IMR-90 (cell line): ENCODE measurements around the gene SHLD3. TPM values are rescaled to one million over a fixed set of nuclear protein-coding genes. Genes with fewer than 3 reads are reported as not detected.

Experiments used
- ATAC-seq: fragments of 200-7000 bp; cut with Tn5 transposase; 2 replicates; pipeline ENCODE4 v1.9.1; 2020; ENCODE audit warnings: low read depth, mild to moderate bottlenecking, moderate library complexity
- BruUV-seq: library from RNA; stranded (reverse); fragments of 400-500 nt; replicated peaks from 2 replicates; lab custom pipeline; 2021; lab: Mats Ljungman, UMichigan
- CTCF ChIA-PET: fragments of 300-600 bp; formaldehyde crosslinking; extraction: SDS; loops from one replicate; lab custom pipeline; 2021; ENCODE audit warnings: antibody characterized with exemption; lab: Yijun Ruan, JAX
- POLR2A ChIA-PET: fragments of 300-600 bp; sonication (Branson Sonifier 250); formaldehyde crosslinking; loops from one replicate; lab custom pipeline; 2022; ENCODE audit warnings: antibody characterized with exemption; ENCODE audit not compliant: unreplicated experiment; lab: Charles Lee
- DNase-seq: peaks from one replicate; pipeline ENCODE4 v3.0.0; 2013
- H2AFZ ChIP-seq: replicated peaks from 2 replicates; pipeline ENCODE3; 2013; ENCODE audit warnings: low read length, mild to moderate bottlenecking; ENCODE audit not compliant: poor library complexity
- H2AK5ac ChIP-seq: 2 replicates; pipeline ENCODE4 v1.6.1; 2013; ENCODE audit warnings: low read depth, low read length, inconsistent platforms
- H2AK9ac ChIP-seq: replicated peaks from 2 replicates; pipeline ENCODE3; 2013; ENCODE audit warnings: mild to moderate bottlenecking, low read depth, low read length, moderate library complexity; ENCODE audit not compliant: poor library complexity
- H2BK120ac ChIP-seq: 2 replicates; pipeline ENCODE4 v1.6.1; 2013; ENCODE audit warnings: low read depth, low read length, inconsistent platforms
- H2BK15ac ChIP-seq: 3 replicates; pipeline ENCODE4 v1.6.1; 2013; ENCODE audit warnings: low read depth, low read length, inconsistent platforms
- H2BK20ac ChIP-seq: 2 replicates; pipeline ENCODE4 v1.6.1; 2013; ENCODE audit warnings: low read depth, mild to moderate bottlenecking, inconsistent platforms, low read length, moderate library complexity
- H2BK5ac ChIP-seq: 2 replicates; pipeline ENCODE4 v1.6.1; 2013; ENCODE audit warnings: mild to moderate bottlenecking, low read depth, low read length, inconsistent platforms; ENCODE audit not compliant: poor library complexity, severe bottlenecking
- H3K14ac ChIP-seq: replicated peaks from 2 replicates; pipeline ENCODE4 v1.6.1; 2013; ENCODE audit warnings: low read depth, low read length, inconsistent platforms
- H3K18ac ChIP-seq: 2 replicates; pipeline ENCODE4 v1.6.1; 2013; ENCODE audit warnings: low read depth, low read length, control low read depth
- H3K23ac ChIP-seq: 2 replicates; pipeline ENCODE4 v1.6.1; 2013; ENCODE audit warnings: low read depth, low read length, inconsistent platforms
- H3K27ac ChIP-seq: 2 replicates; pipeline ENCODE4 v1.5.1; 2013; ENCODE audit warnings: mild to moderate bottlenecking, control low read depth, low read length; ENCODE audit not compliant: insufficient read depth
- H3K27me3 ChIP-seq: 2 replicates; pipeline ENCODE4 v1.6.1; 2013; ENCODE audit warnings: low read length; ENCODE audit not compliant: control insufficient read depth, insufficient read depth
- H3K36me3 ChIP-seq: 2 replicates; pipeline ENCODE4 v1.6.1; 2013; ENCODE audit warnings: low read length, mixed read lengths; ENCODE audit not compliant: control insufficient read depth, insufficient read depth
- H3K4ac ChIP-seq: 2 replicates; pipeline ENCODE4 v1.6.1; 2013; ENCODE audit warnings: low read depth, low read length, inconsistent platforms
- H3K4me1 ChIP-seq: 2 replicates; pipeline ENCODE4 v1.6.1; 2013; ENCODE audit warnings: low read length, mixed read lengths; ENCODE audit not compliant: control insufficient read depth, insufficient read depth
- H3K4me2 ChIP-seq: 2 replicates; pipeline ENCODE4 v1.6.1; 2013; ENCODE audit warnings: low read depth, mild to moderate bottlenecking, control low read depth, low read length, moderate library complexity
- H3K4me3 ChIP-seq: 2 replicates; pipeline ENCODE4 v1.5.1; 2013; ENCODE audit warnings: low read depth, mild to moderate bottlenecking, control low read depth, low read length, moderate library complexity; ENCODE audit not compliant: insufficient read depth
- H3K56ac ChIP-seq: 2 replicates; pipeline ENCODE4 v1.6.1; 2013; ENCODE audit warnings: low read length, inconsistent platforms; ENCODE audit not compliant: insufficient read depth; ENCODE audit errors: extremely low read depth
- H3K79me1 ChIP-seq, 2 experiments: 2 replicates each; pipeline ENCODE4 v1.6.1; 2013; ENCODE audit warnings: low read length in 2 of 2, inconsistent platforms in 1 of 2, low read depth in 1 of 2
- H3K9ac ChIP-seq: 2 replicates; pipeline ENCODE4 v1.6.1; 2013; ENCODE audit warnings: low read depth, low read length, control low read depth
- H3K9me1 ChIP-seq: 2 replicates; pipeline ENCODE4 v1.6.1; 2013; ENCODE audit warnings: low read length, inconsistent platforms; ENCODE audit not compliant: insufficient read depth
- H3K9me3 ChIP-seq: 2 replicates; pipeline ENCODE4 v1.6.1; 2013; ENCODE audit warnings: low read length; ENCODE audit not compliant: control insufficient read depth, insufficient read depth
- H4K20me1 ChIP-seq: 2 replicates; pipeline ENCODE4 v1.6.1; 2013; ENCODE audit warnings: low read length, inconsistent platforms; ENCODE audit not compliant: insufficient read depth
- H4K5ac ChIP-seq: 2 replicates; pipeline ENCODE4 v1.6.1; 2013; ENCODE audit warnings: mild to moderate bottlenecking, low read depth, low read length, control low read depth
- H4K8ac ChIP-seq, 2 experiments: 2 replicates each; pipeline ENCODE4 v1.6.1; 2013; ENCODE audit warnings: low read depth in 2 of 2, low read length in 2 of 2, control low read depth in 1 of 2, inconsistent platforms in 1 of 2
- H4K91ac ChIP-seq: 2 replicates; pipeline ENCODE4 v1.6.1; 2013; ENCODE audit warnings: low read depth, low read length, inconsistent platforms; ENCODE audit not compliant: insufficient read depth
- BHLHE40 ChIP-seq: fragments of 150-350 bp; IDR thresholded peaks from 2 replicates; pipeline ENCODE4 v1.6.1; 2016; ENCODE audit warnings: mild to moderate bottlenecking, low read depth, low read length
- CHD1 ChIP-seq: IDR thresholded peaks from 2 replicates; pipeline ENCODE4 v1.6.1; 2012; ENCODE audit warnings: low read depth, low read length, improper control_type of control experiment
- CTCF ChIP-seq: conservative IDR thresholded peaks from 2 replicates; pipeline ENCODE4 v1.5.1; 2012; ENCODE audit warnings: mild to moderate bottlenecking, low read depth, low read length, improper control_type of control experiment
- ELK1 ChIP-seq: fragments of 150-350 bp; IDR thresholded peaks from 2 replicates; pipeline ENCODE4 v1.6.1; 2016; ENCODE audit warnings: low read depth, mild to moderate bottlenecking, low read length, moderate library complexity, borderline replicate concordance
- FOS ChIP-seq: fragments of 150-350 bp; IDR thresholded peaks from 2 replicates; pipeline ENCODE4 v1.6.1; 2016; ENCODE audit warnings: low read depth, low read length
- MAZ ChIP-seq: IDR thresholded peaks from 2 replicates; pipeline ENCODE4 v1.6.1; 2012; ENCODE audit warnings: low read depth, mild to moderate bottlenecking, low read length, improper control_type of control experiment, moderate library complexity, borderline replicate concordance
- MXI1 ChIP-seq: IDR thresholded peaks from 2 replicates; pipeline ENCODE4 v1.6.1; 2012; ENCODE audit warnings: low read depth, mild to moderate bottlenecking, low read length, moderate library complexity, borderline replicate concordance
- NFE2L2 ChIP-seq: fragments of 150-350 bp; IDR thresholded peaks from 2 replicates; pipeline ENCODE4 v1.6.1; 2016; ENCODE audit warnings: low read depth, mild to moderate bottlenecking, low read length
- POLR2A ChIP-seq: IDR thresholded peaks from 2 replicates; pipeline ENCODE4 v1.6.1; 2012; ENCODE audit warnings: mild to moderate bottlenecking, low read depth, low read length
- RAD21 ChIP-seq: IDR thresholded peaks from 2 replicates; pipeline ENCODE4 v1.6.1; 2012; ENCODE audit warnings: low read length, improper control_type of control experiment
- RCOR1 ChIP-seq: IDR thresholded peaks from 2 replicates; pipeline ENCODE4 v1.6.1; 2012; ENCODE audit warnings: mild to moderate bottlenecking, low read length, improper control_type of control experiment; ENCODE audit not compliant: insufficient replicate concordance
- RFX5 ChIP-seq: IDR thresholded peaks from 2 replicates; pipeline ENCODE4 v1.8.0; 2012; ENCODE audit warnings: low read depth, mild to moderate bottlenecking, low read length, moderate library complexity
- SMC3 ChIP-seq: fragments of 150-350 bp; IDR thresholded peaks from 2 replicates; pipeline ENCODE4 v1.6.1; 2016; ENCODE audit warnings: low read depth, mild to moderate bottlenecking, antibody characterized with exemption, low read length, moderate library complexity
- USF2 ChIP-seq: fragments of 150-350 bp; IDR thresholded peaks from 2 replicates; pipeline ENCODE4 v1.6.1; 2017; ENCODE audit warnings: mild to moderate bottlenecking, antibody characterized with exemption, low read length, low read depth
- WGBS, 2 experiments: methylation state at CpG; one replicate each; pipeline versions ENCODE4 v1.1.5 to v1.1.7; 2013; ENCODE audit warnings: missing lambda C conversion rate in 2 of 2; ENCODE audit not compliant: insufficient read length in 1 of 2; ENCODE audit errors: extremely low coverage in 2 of 2; 5-methylcytosine and 5-hydroxymethylcytosine counted together
- dilution Hi-C: fragments of 300-500 bp; cut with HindIII; formaldehyde crosslinking; loops from one replicate; pipeline ENCODE4 v1.14.3; 2018; ENCODE audit warnings: low sequenced_read_pairs; ENCODE audit not compliant: unreplicated experiment
- in situ Hi-C: fragments of 300-500 bp; cut with MboI; formaldehyde crosslinking; loops from 3 replicates; pipeline ENCODE4 v1.14.3; 2019; ENCODE audit warnings: low sequenced_read_pairs, inconsistent platforms, mixed read lengths
- intact Hi-C: fragments of 100-400 bp; cut with micrococcal nuclease; formaldehyde crosslinking; loops from 2 replicates; pipeline ENCODE4 v1.10.0; 2022
- polyA plus RNA-seq, 3 experiments: library from polyadenylated mRNA; depleted of rRNA; stranded (reverse); fragments of >200 nt; gene quantifications; 2 replicates each; pipeline ENCODE4 v1.2.3, GENCODE V29; 2012; ENCODE audit warnings: low replicate concordance in 1 of 3
- total RNA-seq: library from RNA; depleted of rRNA; stranded (reverse); fragments of >200 nt; gene quantifications from 2 replicates; pipeline ENCODE4 v1.2.3, GENCODE V29; 2012

SHLD3 gene
- total and polyA plus RNA-seq, 2 of the 4 experiments (the other 2 are of a cell fraction), result 1.7 to 2.5 TPM

- in situ Hi-C loops, result no loop called here
- Histone ChIP-seq H3K9ac (no peak overlapping the region), H2AK5ac (no peak overlapping the region), H3K79me1 (peaks cover 6 to 13% of the 10 kb centered on the region in 2 experiments; a peak in 3 of 4 replicates), H3K4ac (no peak overlapping the region), H3K27ac (no peak overlapping the region), H3K9me3 (no peaks in the 10 kb centered on the region), H2AK9ac (no peak overlapping the region), H3K4me3 (no peak overlapping the region), H2BK5ac (no peak overlapping the region), H4K91ac (no peak overlapping the region), H3K14ac (no peak overlapping the region), H3K4me2 (no peak overlapping the region), H3K36me3 (peaks cover 29% of the 10 kb centered on the region), H3K18ac (no peak overlapping the region), H4K8ac (no peak overlapping the region), H3K9me1 (0 out of 2 replicates have a peak, but pooled peaks cover 2% of the 10 kb centered on the region), H3K4me1 (no peaks in the 10 kb centered on the region), H2BK15ac (no peak overlapping the region), H3K27me3 (no peaks in the 10 kb centered on the region), H3K56ac (no peak overlapping the region), H2AFZ (no peak overlapping the region), H3K23ac (no peak overlapping the region), H4K20me1 (no peaks in the 10 kb centered on the region; the same call in 1 of the 2 replicates), H2BK120ac (no peak overlapping the region), H2BK20ac (no peak overlapping the region), H4K5ac (no peak overlapping the region)
- ChIA-PET POLR2A (interaction anchor here (0.5 kb wide), 1 partner anchor 94 kb away, joined by 3 read pairs; no protein-coding TSS in a partner anchor), CTCF (interaction anchor here (1.0 kb wide), 1 partner anchor 14 kb away, joined by 3 read pairs; no protein-coding TSS in a partner anchor)
- ATAC-seq (no peak), DNase-seq (peak; percentile 47)
- intact Hi-C loops, result no loop called here
- no TSS peak for BruUV-seq
- dilution Hi-C loops, result no loop called here
- no peak for TF ChIP-seq POLR2A
- no peak for TF ChIP-seq ELK1
- no peak for TF ChIP-seq MXI1
- TF ChIP-seq RCOR1, result no peak
- TF ChIP-seq FOS, result no peak
- no peak for TF ChIP-seq BHLHE40
- TF ChIP-seq NFE2L2, result no peak
- TF ChIP-seq MAZ, result no peak
- no peak for TF ChIP-seq SMC3
- no peak for TF ChIP-seq USF2
- no peak for TF ChIP-seq CHD1
- no peak for TF ChIP-seq RFX5
- no peak for TF ChIP-seq CTCF
- TF ChIP-seq RAD21, result no peak
- WGBS, 2 experiments, result 100% methylated on average over 1 of the region's 3 CpGs; no CpG with 5 or more reads in 1 of the 2 experiments
Measured at GRCh38 chr5:65611524-65611923, 13.3 kb upstream of the SHLD3 start.
